ENCODE measurements around the gene PALS2.
A peak's percentile ranks its signal among the peaks of the same experiment; 100 is the strongest.

PALS2 gene

DNA sequence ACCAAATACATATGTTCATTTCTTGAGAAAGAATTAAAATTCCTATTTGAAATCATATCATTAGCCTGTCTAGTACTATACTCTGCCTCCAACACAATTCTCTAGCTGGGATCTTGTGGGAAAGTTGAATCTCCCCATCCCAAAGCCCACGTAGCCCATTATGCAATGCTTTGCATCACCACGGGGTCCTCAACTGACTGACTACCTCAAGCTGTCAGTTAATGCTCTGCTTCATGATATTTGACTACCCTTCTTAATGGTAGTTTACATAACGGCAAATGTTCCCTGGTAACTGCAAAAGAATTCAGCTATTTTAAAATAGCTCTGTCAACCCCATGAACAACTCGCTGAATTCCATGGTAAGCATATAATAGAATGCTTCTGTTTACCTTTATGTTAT is 23.3 kb upstream of the PALS2 start:
- CTCF ChIA-PET = no interaction called here
- no peak overlapping the region for H3K27ac ChIP-seq
- TF ChIP-seq, protein P1, sequence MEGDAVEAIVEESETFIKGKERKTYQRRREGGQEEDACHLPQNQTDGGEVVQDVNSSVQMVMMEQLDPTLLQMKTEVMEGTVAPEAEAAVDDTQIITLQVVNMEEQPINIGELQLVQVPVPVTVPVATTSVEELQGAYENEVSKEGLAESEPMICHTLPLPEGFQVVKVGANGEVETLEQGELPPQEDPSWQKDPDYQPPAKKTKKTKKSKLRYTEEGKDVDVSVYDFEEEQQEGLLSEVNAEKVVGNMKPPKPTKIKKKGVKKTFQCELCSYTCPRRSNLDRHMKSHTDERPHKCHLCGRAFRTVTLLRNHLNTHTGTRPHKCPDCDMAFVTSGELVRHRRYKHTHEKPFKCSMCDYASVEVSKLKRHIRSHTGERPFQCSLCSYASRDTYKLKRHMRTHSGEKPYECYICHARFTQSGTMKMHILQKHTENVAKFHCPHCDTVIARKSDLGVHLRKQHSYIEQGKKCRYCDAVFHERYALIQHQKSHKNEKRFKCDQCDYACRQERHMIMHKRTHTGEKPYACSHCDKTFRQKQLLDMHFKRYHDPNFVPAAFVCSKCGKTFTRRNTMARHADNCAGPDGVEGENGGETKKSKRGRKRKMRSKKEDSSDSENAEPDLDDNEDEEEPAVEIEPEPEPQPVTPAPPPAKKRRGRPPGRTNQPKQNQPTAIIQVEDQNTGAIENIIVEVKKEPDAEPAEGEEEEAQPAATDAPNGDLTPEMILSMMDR (conservative IDR thresholded peaks at IDR 0.05; ENCODE audit: low read depth) = no peak
- POLR2A ChIA-PET (ENCODE audit: low non-redundant PET) = no interaction called here
- no peak for DNase-seq (ENCODE audit: low spot score)

DNA sequence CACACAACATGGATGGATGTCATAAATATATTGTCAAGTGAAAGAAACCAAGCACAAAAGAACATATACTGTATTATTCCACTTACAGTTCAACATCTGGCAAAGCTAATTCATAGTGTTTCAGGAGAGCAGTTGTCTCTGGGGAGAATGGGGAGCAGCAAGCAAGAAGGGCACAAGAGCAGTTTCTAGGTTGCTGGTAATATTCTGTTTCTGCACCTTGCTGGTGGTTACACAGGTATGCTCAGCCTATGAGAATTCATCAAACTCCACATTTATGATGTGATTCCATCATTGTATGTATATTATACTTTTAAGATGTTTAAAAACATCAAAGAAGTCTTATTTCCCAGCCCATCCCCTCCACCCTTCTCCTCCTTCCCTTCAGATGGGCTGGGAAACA is 18.1 kb upstream of the PALS2 start:
- ChIA-PET POLR2A (ENCODE audit: low non-redundant PET) (no interaction called here), CTCF (interaction anchor here (0.6 kb wide), 1 partner anchor 8 kb away, joined by 3 read pairs; no protein-coding TSS in a partner anchor)
- TF ChIP-seq, protein P1 (conservative IDR thresholded peaks at IDR 0.05; ENCODE audit: low read depth) = no peak
- DNase-seq (ENCODE audit: low spot score) = no peak
- no peak overlapping the region for H3K27ac ChIP-seq

DNA sequence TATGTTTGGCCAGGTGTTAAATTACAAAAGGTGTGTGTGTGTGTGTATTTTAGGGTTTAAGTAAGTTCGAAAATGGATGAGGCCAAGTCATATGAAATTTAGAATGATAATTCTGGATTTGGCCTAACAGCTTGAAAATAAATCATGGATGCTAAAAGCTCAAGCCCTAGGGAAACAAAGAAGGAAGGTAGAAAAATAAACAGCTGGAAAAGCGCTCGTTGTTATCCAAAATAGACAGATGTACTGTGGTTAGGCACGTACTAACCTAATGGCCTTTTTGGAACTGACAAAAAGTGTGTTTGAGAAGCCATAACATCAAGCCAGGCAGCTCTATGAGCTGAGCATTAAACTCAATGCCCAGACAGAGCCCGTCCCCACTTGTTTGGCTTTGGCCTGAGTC is 17.5 kb upstream of the PALS2 start:
- DNase-seq (ENCODE audit: low spot score) = no peak
- POLR2A ChIA-PET (ENCODE audit: low non-redundant PET) = no interaction called here
- TF ChIP-seq, protein P1 (conservative IDR thresholded peaks at IDR 0.05; ENCODE audit: low read depth) = no peak
- no peak overlapping the region for H3K27ac ChIP-seq
- CTCF ChIA-PET = interaction anchor here (0.6 kb wide), 1 partner anchor 14 kb away, joined by 3 read pairs; no protein-coding TSS in a partner anchor

DNA sequence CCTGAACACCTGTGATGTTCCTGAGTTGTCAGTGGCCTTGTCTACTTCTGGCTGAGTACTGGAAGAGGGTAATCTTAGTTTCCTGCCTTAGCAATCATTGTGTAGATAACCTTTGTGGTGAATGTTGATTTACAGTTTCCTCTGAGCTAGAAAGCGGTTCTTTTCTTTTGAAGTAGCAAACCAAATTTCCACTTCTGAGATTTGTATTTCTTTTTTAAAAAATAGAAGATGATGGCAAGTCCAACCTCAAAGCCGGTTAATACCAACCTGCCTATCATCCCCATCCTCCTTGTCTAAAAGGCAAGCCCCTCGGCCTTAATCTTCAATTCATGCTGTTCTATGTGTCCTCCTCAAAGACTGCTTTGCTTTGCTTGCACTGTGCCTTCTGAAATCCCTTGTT is 12.5 kb upstream of the PALS2 start:
- H3K27ac ChIP-seq = no peak overlapping the region
- no peak for DNase-seq (ENCODE audit: low spot score)
- ChIA-PET CTCF (no interaction called here), POLR2A (ENCODE audit: low non-redundant PET) (no interaction called here)
- TF ChIP-seq, protein P1 (conservative IDR thresholded peaks at IDR 0.05; ENCODE audit: low read depth) = no peak

DNA sequence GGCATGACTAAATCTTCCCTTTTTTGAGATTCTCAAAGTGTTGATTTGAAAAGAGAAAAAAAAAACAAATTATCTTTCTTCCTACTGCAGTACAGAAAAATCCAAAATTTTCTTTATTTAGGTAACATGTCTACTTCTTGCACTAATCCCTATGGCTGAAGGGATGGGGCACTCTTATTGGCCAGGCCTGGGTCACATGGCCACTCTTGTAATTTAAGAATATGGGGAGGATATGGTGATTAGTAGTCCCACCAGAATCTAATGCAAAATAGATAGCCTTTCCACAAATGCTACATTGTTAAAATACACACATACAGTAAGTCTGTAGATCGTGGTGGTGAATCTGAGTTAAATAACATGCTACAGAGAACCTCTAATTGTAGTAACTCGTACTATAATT is 7.0 kb upstream of the PALS2 start:
- TF ChIP-seq, protein P1 (conservative IDR thresholded peaks at IDR 0.05; ENCODE audit: low read depth) = no peak
- ChIA-PET CTCF (no interaction called here), POLR2A (ENCODE audit: low non-redundant PET) (no interaction called here)
- no peak overlapping the region for H3K27ac ChIP-seq
- no peak for DNase-seq (ENCODE audit: low spot score)

DNA sequence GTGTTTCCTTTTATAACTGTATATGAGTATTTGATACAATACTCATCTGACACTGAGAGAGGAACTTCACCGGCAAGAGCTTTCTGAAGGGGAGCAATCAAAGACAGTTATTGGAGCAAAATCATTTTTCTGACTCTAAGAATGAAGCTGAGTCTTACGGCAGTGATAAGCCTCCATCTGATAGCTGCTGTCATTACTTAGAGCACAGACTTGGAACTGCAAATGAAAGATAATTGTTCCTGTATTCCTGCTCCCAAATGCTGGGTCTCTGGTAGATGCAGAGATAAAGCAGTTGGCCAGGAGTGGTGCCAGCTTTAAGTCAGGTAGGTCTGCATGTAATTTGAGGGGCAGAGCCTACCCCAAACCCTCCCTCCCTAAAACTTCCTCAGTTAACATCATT is 2.3 kb upstream of the PALS2 start:
- no peak overlapping the region for H3K27ac ChIP-seq
- ChIA-PET POLR2A (ENCODE audit: low non-redundant PET) (no interaction called here), CTCF (no interaction called here)
- TF ChIP-seq, protein P1 (conservative IDR thresholded peaks at IDR 0.05; ENCODE audit: low read depth) = no peak
- DNase-seq (ENCODE audit: low spot score) = no peak

DNA sequence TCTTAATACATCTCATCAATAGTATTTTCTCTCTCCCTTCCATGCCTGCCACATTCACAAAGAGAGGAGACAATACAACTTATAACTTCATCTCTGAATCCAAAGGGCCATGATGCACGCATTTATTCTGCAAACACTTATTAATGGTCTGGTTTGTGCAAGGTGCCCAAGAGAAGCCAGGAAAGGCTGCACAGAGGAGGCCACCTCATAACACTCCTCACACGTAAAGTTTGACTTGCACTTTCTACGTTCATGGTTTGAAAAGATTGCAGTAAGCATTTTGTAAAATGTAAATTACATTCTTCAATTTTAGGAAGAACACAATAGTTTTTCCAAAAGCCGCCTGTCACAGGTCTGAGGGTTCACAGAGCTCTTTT is 1.2 kb upstream of the PALS2 start:
- POLR2A ChIA-PET (ENCODE audit: low non-redundant PET) = no interaction called here
- DNase-seq (ENCODE audit: low spot score) = no peak
- TF ChIP-seq, protein P1 (conservative IDR thresholded peaks at IDR 0.05; ENCODE audit: low read depth) = no peak
- peak overlapping the region; percentile 94 for H3K27ac ChIP-seq
- CTCF ChIA-PET = interaction anchor here (0.6 to 0.7 kb wide), 2 partner anchors 216 to 432 kb away, joined by 3 to 4 read pairs; no protein-coding TSS in a partner anchor
